GM19467 (cell line): ENCODE measurements around the gene MED15.

Experiments
- ATAC-seq: cut with Tn5 transposase; IDR thresholded peaks from one replicate; pipeline ENCODE4 v1.9.1; 2021; ENCODE audit warnings: mild to moderate bottlenecking, moderate library complexity; ENCODE audit not compliant: unreplicated experiment

Gene MED15

GRCh38 chr22:20567993-20568417 lies 60.6 kb downstream of the MED15 start:
- ATAC-seq = no peak

GRCh38 chr22:20568502-20569058 lies 61.2 kb downstream of the MED15 start:
- ATAC-seq = no peak

GRCh38 chr22:20569059-20570058 lies 61.9 kb downstream of the MED15 start:
- no peak for ATAC-seq

- no peak for ATAC-seq
Observed at GRCh38 chr22:20571078-20571503, 63.7 kb downstream of the MED15 start.

GRCh38 chr22:20571531-20572007 lies 64.2 kb downstream of the MED15 start:
- ATAC-seq = no peak

- no peak for ATAC-seq
Observed at GRCh38 chr22:20572132-20572802, 64.9 kb downstream of the MED15 start.

GRCh38 chr22:20573176-20573832 lies 65.9 kb downstream of the MED15 start:
- ATAC-seq = no peak

GRCh38 chr22:20573833-20574615 lies 66.6 kb downstream of the MED15 start:
- no peak for ATAC-seq

- ATAC-seq = no peak
Observed at GRCh38 chr22:20574920-20575353, 67.5 kb downstream of the MED15 start.

GRCh38 chr22:20575724-20576444 lies 68.5 kb downstream of the MED15 start:
- ATAC-seq = no peak

GRCh38 chr22:20576445-20576816 lies 69.0 kb downstream of the MED15 start:
- ATAC-seq = no peak

GRCh38 chr22:20577045-20577444 lies 69.6 kb downstream of the MED15 start:
- no peak for ATAC-seq

- no peak for ATAC-seq
Observed at GRCh38 chr22:20577549-20577975, 70.2 kb downstream of the MED15 start.

- ATAC-seq = no peak
Observed at GRCh38 chr22:20578192-20578591, 70.8 kb downstream of the MED15 start.

GRCh38 chr22:20578707-20579106 lies 71.3 kb downstream of the MED15 start:
- no peak for ATAC-seq

- no peak for ATAC-seq
Observed at GRCh38 chr22:20579273-20580120, 72.1 kb downstream of the MED15 start.

GRCh38 chr22:20580179-20580578 lies 72.8 kb downstream of the MED15 start:
- ATAC-seq = no peak
